Measurements from ENCODE around the gene ILKAP. TPM values are rescaled to one million over a fixed set of nuclear protein-coding genes. Genes with fewer than 3 reads are reported as not detected.

ILKAP gene
- total RNA-seq, 2 experiments from 2014 or later, result 56.3 to 59.1 TPM

DNA sequence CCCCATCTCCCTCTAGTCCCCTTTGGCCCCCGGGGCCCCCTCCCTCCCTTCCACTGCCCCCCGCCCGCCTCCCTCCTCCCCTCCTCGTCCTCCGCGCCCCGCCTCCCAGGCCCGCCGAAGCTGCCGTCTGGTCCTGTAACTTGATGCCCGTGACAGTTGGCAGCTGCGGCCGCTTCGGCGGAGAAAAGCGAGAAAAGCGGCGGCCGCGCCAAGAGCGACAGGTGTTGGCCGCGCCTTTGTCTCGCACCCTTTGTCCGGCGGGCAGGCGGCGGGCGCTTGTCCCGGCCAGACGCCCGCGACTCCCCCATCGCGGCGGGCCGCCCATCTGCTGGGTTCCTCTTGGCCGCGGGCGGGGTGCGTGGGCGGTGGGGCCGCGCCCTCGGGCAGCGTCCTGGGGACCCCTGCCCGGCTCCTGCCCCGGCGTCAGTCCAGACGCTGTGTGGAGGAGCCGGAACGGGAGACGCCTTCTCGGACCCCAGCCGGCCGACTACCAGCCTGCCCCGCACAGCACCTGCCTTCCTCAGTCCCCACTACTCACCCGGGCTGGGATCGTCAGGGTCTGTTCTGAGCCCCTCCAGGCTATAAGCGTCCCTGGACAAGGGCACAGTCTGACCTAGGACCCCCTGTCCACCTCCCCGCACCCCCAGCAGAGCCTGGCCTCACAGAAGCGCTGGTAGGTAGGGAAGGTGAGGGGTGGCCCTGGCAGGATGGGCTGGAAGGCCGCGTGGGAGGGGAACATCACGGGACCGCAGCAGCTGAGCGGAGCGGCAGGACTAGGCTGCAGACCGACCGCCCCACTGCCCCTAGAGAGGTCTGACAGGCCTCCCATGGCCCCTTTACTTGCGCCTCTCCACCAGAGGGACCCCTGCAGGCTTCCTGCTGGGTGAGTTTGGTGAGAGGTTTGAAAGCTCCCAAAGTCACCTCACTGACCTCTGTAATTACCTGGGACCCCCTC lies 37.5 kb upstream of the ILKAP start:
- Mint-ChIP-seq H3K4me3 (peak overlapping the region; percentile 45), H3K4me1 (peaks cover 2% of the 10 kb centered on the region), H3K27me3 (peaks cover 32% of the 10 kb centered on the region), H3K27ac (no peak overlapping the region), H3K36me3 (peaks cover 5% of the 10 kb centered on the region), H3K9me3 (no peaks in the 10 kb centered on the region)
- DNase-seq (no peak), ATAC-seq (ENCODE audit: low read depth) (no peak)
- POLR2A ChIA-PET, result interaction anchor here (0.8 to 1.3 kb wide), 3 partner anchors 9 to 47 kb away, joined by 3 to 6 read pairs (median 3); partner anchors contain the start of gene PER2

GRCh38 chr2:238239863-238240756 lies 36.6 kb upstream of the ILKAP start, which contains the start of gene HES6:
TSS of gene HES6 (minus strand) at chr2:238240038. CDS start at chr2:238239905, 133 bp downstream.
- ATAC-seq (ENCODE audit: low read depth) (peak; percentile 87), DNase-seq (peak; percentile 87)
- Mint-ChIP-seq H3K4me1 (peaks cover 4% of the 10 kb centered on the region), H3K4me3 (peak within 1 kb of the TSS; percentile 88), H3K27me3 (peaks cover 41% of the 10 kb centered on the region), H3K9me3 (no peaks in the 10 kb centered on the region), H3K27ac (peak within 1 kb of the TSS; percentile 54), H3K36me3 (peaks cover 2% of the 10 kb centered on the region)
- POLR2A ChIA-PET, result interaction anchor here (0.8 to 1.3 kb wide), 3 partner anchors 9 to 48 kb away, joined by 3 to 6 read pairs (median 3); partner anchors contain the start of gene PER2

DNA sequence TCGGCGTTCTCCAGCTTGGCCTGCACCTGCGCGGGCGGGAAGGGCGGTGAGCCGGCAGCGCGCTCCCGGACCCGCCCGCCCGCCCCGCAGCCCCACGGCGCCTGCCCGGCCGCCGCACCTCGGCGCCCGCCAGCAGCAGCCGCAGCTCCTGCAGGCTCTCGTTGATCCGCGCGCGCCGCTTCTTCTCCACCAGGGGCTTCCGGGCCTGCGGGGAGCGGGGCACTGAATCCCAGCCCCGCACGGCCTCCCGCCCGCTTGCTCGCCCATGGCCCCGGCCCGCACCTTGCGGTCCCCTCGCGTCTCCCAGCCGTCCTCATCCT lies 36.0 kb upstream of the ILKAP start:
- POLR2A ChIA-PET, result interaction anchor here (0.6 to 1.3 kb wide), 2 partner anchors 8 to 37 kb away, joined by 3 to 6 read pairs; no protein-coding TSS in a partner anchor
- no peak overlapping the region for H3K27ac Mint-ChIP-seq
- peak; percentile 25 for ATAC-seq (ENCODE audit: low read depth)
- no peaks in the 10 kb centered on the region for H3K9me3 Mint-ChIP-seq
- H3K4me3 Mint-ChIP-seq, result peak overlapping the region; percentile 42
- peaks cover 6% of the 10 kb centered on the region for H3K4me1 Mint-ChIP-seq
- peaks cover 43% of the 10 kb centered on the region for H3K27me3 Mint-ChIP-seq
- H3K36me3 Mint-ChIP-seq, result peaks cover 1% of the 10 kb centered on the region
- DNase-seq, result no peak

GRCh38 chr2:238238766-238239542 lies 35.5 kb upstream of the ILKAP start:
- H3K36me3 Mint-ChIP-seq, result peaks cover 1% of the 10 kb centered on the region
- peak; percentile 60 for DNase-seq
- POLR2A ChIA-PET, result interaction anchor here (0.6 kb wide), 1 partner anchor 36 kb away, joined by 3 read pairs; no protein-coding TSS in a partner anchor
- H3K27ac Mint-ChIP-seq, result no peak overlapping the region
- no peaks in the 10 kb centered on the region for H3K9me3 Mint-ChIP-seq
- peak; percentile 38 for ATAC-seq (ENCODE audit: low read depth)
- H3K4me1 Mint-ChIP-seq, result peaks cover 6% of the 10 kb centered on the region
- H3K4me3 Mint-ChIP-seq, result peak overlapping the region; percentile 30
- peaks cover 46% of the 10 kb centered on the region for H3K27me3 Mint-ChIP-seq

DNA sequence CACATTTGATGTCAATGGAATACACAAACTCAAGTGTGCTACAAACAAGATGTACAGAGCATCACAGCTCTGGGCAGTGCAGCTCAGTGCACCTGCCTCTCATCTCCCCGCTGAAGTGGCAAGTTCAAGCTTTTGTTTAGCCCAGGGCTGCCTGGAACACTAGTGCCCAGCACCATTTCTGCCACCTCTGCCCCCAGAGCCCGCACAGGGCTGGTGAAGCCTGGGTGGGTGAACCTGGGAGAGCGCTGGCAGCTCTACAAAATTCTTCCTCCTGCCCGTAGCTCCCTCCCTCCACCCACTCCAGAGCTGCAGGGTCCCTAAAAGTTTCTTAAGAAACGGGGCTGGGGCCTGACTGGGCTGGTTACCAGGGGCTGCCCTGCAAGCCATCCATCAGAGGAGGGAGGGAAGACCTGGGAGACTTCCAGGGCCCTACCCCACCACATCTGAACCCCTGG lies 34.8 kb upstream of the ILKAP start:
- DNase-seq (peak; percentile 34), ATAC-seq (ENCODE audit: low read depth) (no peak)
- peak overlapping the region; percentile 30 for H3K4me3 Mint-ChIP-seq
- peaks cover 1% of the 10 kb centered on the region for H3K9me3 Mint-ChIP-seq
- POLR2A ChIA-PET, result no interaction called here
- no peak overlapping the region for H3K27ac Mint-ChIP-seq
- H3K4me1 Mint-ChIP-seq, result peaks cover 6% of the 10 kb centered on the region
- peaks cover 1% of the 10 kb centered on the region for H3K36me3 Mint-ChIP-seq
- H3K27me3 Mint-ChIP-seq, result peaks cover 50% of the 10 kb centered on the region

GRCh38 chr2:238237431-238238135 lies 34.1 kb upstream of the ILKAP start:
- H3K4me1 Mint-ChIP-seq, result peaks cover 6% of the 10 kb centered on the region
- no peak overlapping the region for H3K4me3 Mint-ChIP-seq

GRCh38 chr2:238236571-238236970 lies 33.1 kb upstream of the ILKAP start:
- Mint-ChIP-seq H3K4me3 (no peak overlapping the region), H3K9me3 (peaks cover 5% of the 10 kb centered on the region), H3K27me3 (peaks cover 61% of the 10 kb centered on the region), H3K27ac (no peak overlapping the region), H3K4me1 (peaks cover 6% of the 10 kb centered on the region), H3K36me3 (peaks cover 1% of the 10 kb centered on the region)
- ATAC-seq (ENCODE audit: low read depth), result no peak
- POLR2A ChIA-PET, result no interaction called here
- no peak for DNase-seq

More at GRCh38 chr2:238237431-238238135, 34.1 kb upstream of the ILKAP start:
- POLR2A ChIA-PET, result no interaction called here
- Mint-ChIP-seq H3K27me3 (peaks cover 56% of the 10 kb centered on the region), H3K36me3 (peaks cover 1% of the 10 kb centered on the region), H3K9me3 (peaks cover 1% of the 10 kb centered on the region), H3K27ac (no peak overlapping the region)
- ATAC-seq (ENCODE audit: low read depth) (no peak), DNase-seq (no peak)

- no peak overlapping the region for H3K27ac Mint-ChIP-seq
- POLR2A ChIA-PET, result no interaction called here
Observed at GRCh38 chr2:238235856-238236255, 32.4 kb upstream of the ILKAP start.

GRCh38 chr2:238235331-238235732 lies 31.8 kb upstream of the ILKAP start:
- DNase-seq (no peak), ATAC-seq (ENCODE audit: low read depth) (no peak)
- Mint-ChIP-seq H3K27ac (no peak overlapping the region), H3K4me1 (peaks cover 12% of the 10 kb centered on the region), H3K27me3 (peaks cover 65% of the 10 kb centered on the region), H3K4me3 (peak overlapping the region; percentile 59), H3K9me3 (peaks cover 5% of the 10 kb centered on the region), H3K36me3 (peaks cover 1% of the 10 kb centered on the region)
- POLR2A ChIA-PET, result no interaction called here

More at GRCh38 chr2:238235856-238236255, 32.4 kb upstream of the ILKAP start:
- Mint-ChIP-seq H3K4me3 (no peak overlapping the region), H3K36me3 (peaks cover 1% of the 10 kb centered on the region), H3K4me1 (peaks cover 8% of the 10 kb centered on the region), H3K9me3 (peaks cover 5% of the 10 kb centered on the region), H3K27me3 (peaks cover 62% of the 10 kb centered on the region)
- no peak for ATAC-seq (ENCODE audit: low read depth)
- DNase-seq, result no peak

GRCh38 chr2:238233625-238234024 lies 30.1 kb upstream of the ILKAP start:
- no peak for DNase-seq
- Mint-ChIP-seq H3K4me3 (no peak overlapping the region), H3K36me3 (peaks cover 3% of the 10 kb centered on the region), H3K9me3 (peaks cover 5% of the 10 kb centered on the region), H3K4me1 (peaks cover 11% of the 10 kb centered on the region), H3K27me3 (peaks cover 66% of the 10 kb centered on the region), H3K27ac (no peak overlapping the region)
- no peak for ATAC-seq (ENCODE audit: low read depth)
- POLR2A ChIA-PET, result interaction anchor here (0.7 kb wide), 1 partner anchor 224 kb away, joined by 3 read pairs; no protein-coding TSS in a partner anchor

DNA sequence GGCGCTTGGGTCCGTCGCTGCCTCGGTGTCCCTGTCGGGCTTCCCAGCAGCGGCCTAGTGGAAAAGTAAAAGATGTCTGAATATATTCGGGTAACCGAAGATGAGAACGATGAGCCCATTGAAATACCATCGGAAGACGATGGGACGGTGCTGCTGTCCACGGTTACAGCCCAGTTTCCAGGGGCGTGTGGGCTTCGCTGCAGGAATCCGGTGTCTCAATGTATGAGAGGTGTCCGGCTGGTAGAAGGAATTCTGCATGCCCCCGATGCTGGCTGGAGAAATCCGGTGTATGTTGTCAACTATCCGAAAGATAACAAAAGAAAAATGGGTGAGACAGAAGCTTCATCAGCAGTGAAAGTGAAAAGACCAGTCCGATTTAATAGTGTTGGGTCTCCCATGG lies 28.3 kb upstream of the ILKAP start:
- no peak overlapping the region for H3K27ac Mint-ChIP-seq
- ATAC-seq (ENCODE audit: low read depth) (no peak), DNase-seq (no peak)
- H3K4me1 Mint-ChIP-seq, result peaks cover 16% of the 10 kb centered on the region
- H3K27me3 Mint-ChIP-seq, result peaks cover 50% of the 10 kb centered on the region
- H3K36me3 Mint-ChIP-seq, result peaks cover 3% of the 10 kb centered on the region
- peaks cover 5% of the 10 kb centered on the region for H3K9me3 Mint-ChIP-seq
- POLR2A ChIA-PET, result interaction anchor here (0.9 to 1.8 kb wide), 3 partner anchors 8 to 28 kb away, joined by 3 to 8 read pairs (median 6); partner anchors contain the start of genes HES6 and ILKAP
- H3K4me3 Mint-ChIP-seq, result peak overlapping the region; percentile 86
